Fibroblast of pulmonary artery (primary cell): ENCODE results near the gene FGR.
"Not testable (repeated sequence)": the region's sequence is repeated elsewhere in the genome, so short reads cannot be mapped to it uniquely, and the experiment has no call there.

ENCODE experiments used
- DNase-seq: peaks from one replicate; pipeline ENCODE4 v3.0.0-alpha.2; 2010; ENCODE audit warnings: low read depth
- H3K4me3 ChIP-seq: replicated peaks from 2 replicates; pipeline ENCODE4 v1.5.1; 2011; ENCODE audit warnings: low read depth, mild to moderate bottlenecking, control low read depth, low read length, moderate library complexity
- CTCF ChIP-seq: IDR thresholded peaks from 2 replicates; pipeline ENCODE4 v1.5.1; 2011; ENCODE audit warnings: mild to moderate bottlenecking, control low read depth, low read length, inconsistent platforms; ENCODE audit errors: missing control alignments

The FGR gene

DNA sequence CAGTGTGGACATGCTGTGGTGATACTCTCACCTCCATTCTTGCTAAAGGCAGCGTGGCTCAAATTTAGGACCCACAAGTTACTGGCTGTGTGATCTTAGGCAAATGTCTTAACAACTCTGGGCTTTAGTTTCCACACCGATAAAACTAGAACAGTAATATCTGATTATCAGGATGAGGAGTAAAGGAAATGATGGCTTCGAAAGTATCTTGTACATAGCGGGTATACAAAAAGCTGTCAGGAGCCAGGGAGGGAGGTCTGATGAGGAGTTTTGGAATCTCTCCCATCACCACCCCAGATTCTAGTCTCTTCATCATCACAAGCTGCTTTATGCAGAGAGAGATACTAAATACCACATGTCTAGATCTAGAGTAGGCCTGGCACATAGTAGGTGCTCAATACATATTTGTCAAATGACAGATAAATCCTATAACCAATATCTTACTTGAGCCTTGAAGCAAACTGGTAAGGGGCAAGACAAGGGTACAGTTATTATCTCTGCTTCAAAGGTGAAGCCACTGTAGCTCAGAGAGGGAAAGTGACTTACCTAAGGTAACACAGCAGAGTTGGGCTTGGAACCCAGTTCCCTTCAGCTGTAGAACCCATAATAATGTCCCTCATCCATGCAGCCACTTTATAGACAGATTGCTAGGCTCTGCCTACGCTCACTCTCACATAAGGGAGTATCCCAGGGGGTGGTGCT, 9.5 kb upstream of the FGR start:
- no peak for TF ChIP-seq CTCF
- H3K4me3 ChIP-seq: no peak overlapping the region
- no peak for DNase-seq

DNA sequence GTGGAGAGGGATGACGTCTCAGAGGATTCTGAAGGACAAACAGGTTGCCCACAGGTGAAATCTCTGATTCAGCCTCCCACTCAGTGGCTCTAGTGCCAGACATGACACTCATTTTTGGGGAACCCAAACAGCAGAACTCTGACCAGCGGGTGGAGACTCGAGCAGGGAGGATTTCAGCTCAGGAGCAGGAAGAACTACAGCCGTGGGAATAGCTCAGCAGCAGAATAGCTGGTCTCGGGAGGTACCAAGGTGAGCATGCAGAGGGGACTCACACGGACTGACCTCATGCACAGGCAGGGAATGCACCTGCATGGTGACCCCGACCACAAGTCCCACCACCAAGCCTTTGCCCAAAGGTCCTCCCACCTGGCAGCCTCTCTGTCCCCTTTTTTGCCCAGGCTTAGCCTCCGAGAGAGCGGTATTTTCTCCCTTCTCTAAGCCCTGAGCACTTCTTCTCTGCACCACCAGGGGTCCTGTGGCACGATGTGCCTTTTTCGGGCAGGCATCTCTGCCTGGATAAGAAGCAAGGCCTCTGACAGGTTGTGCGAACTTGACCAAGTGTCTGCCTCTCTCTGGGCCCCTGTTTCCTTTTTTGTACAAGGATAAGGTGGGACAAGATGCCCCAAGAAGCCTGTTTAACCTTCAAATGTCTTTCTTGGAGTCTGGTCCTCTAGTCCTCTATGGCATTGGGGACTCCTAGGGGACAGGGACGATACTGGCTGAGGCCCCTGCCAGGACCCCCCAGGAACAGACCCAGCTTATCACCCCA, 8.8 kb upstream of the FGR start:
- no peak overlapping the region for H3K4me3 ChIP-seq
- TF ChIP-seq CTCF: peak; percentile 92
- DNase-seq: peak; percentile 72

DNA sequence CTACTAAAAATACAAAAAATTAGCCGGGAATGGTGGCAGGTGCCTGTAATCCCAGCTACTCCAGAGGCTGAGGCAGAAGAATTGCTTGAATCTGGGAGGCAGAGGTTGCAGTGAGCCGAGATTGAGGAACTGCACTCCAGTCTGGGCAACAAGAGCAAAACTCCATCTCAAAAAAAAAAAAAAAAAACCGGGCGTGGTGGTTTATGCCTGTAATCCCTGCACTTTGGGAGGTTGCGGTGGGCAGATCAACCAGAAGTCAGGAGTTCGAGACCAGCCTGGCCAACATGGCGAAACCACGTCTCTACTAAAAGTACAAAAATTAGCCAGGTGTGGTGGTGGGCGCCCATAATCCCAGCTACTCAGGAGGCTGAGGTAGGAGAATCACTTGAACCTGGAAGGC, 5.5 kb upstream of the FGR start:
- H3K4me3 ChIP-seq, DNase-seq: not testable (repeated sequence)

DNA sequence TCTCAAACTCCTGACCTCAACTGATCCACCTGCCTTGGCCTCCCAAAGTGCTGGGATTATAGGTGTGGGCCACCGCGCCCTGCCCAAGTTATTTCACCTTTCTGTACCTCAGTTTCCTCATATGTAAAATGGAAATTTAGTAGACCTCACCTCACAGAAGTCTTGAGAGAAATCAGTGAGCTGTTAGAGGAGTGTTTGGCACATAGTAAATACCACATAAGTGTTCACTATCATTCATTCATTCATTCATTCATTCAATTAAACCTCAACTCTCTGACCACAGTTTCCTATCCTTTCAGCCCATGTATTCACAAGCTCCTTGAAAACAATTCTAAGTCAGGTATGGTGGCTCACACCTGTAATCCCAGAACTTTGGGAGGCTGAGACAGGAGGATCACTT, 3.8 kb upstream of the FGR start:
- TF ChIP-seq CTCF: no peak
- H3K4me3 ChIP-seq: no peak overlapping the region
- no peak for DNase-seq

DNA sequence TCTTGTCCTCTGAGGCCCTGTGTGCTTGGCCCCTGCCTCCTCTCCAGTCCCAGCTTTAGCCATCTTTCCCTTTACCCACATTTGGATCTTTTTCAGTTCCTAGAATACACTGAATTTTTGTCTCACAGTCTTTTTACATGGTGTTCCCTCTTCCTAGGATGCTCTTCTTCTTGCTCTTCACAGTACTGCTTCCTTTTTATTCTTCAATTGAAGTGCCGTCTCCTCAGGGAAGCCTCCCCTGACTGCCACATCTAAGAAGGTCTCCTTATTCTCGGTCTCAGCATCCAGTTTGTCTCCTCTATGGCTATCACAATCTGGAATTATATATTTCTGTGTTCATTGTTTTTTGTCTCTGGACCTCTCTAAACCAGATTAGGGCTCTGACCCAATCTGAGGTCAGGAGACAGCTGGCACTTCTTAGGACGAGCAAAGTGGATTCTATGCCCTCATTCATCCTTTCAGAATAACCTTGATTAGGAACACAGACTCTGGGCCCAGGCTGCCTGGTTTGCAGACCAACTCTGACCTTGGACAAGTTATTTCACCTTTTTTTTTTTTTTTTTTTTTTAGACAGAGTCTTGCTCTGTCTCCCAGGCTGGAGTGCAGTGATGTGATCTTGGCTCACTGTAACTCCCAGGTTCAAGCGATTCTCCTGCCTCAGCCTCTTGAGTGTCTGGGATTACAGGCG, 3.2 kb upstream of the FGR start:
- no peak overlapping the region for H3K4me3 ChIP-seq
- no peak for TF ChIP-seq CTCF
- no peak for DNase-seq

DNA sequence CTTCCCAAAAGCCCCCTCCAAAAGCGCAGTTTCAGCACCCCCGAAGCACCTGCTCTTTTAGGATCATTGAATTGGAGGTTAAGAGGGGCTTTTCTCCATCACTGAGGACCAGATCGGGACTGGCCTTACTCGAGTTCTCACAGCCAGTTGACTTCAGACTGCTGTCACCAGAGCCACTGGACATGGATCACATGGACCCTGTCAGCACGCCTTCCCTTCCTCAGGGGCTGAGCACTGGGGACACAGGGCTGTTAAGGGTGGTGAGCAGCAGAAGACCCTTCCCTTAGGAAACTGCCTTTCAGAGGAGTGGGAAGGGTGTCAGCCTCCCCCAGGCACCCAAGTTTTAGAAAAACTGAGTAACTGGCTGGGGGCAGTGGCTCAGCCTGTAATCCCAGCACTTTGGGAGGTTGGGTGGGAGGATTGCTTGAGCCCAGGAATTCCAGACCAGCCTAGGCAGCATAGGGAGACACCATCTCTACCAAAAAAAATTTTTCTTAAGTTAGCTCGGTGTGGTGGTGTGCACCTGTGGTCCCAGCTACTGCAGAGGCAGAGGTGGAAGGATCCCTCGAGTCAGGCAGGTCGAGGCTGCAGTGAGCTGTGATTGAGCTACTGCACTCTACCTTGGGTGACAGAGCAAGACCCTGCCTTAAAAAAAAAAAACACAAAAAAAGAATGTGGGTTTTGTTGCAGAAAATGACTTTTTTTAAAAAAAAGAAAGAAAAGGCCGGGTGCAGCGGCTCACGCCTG, 584 bp upstream of the FGR start:
- no peak overlapping the region for H3K4me3 ChIP-seq
- TF ChIP-seq CTCF: no peak
- no peak for DNase-seq
